ENCODE measurements around the gene MAP3K15. TPM values are rescaled to one million over a fixed set of nuclear protein-coding genes. Genes with fewer than 3 reads are reported as not detected.

MAP3K15 gene
- total RNA-seq, 1 experiment from 2014 or later: 3.8 TPM

DNA sequence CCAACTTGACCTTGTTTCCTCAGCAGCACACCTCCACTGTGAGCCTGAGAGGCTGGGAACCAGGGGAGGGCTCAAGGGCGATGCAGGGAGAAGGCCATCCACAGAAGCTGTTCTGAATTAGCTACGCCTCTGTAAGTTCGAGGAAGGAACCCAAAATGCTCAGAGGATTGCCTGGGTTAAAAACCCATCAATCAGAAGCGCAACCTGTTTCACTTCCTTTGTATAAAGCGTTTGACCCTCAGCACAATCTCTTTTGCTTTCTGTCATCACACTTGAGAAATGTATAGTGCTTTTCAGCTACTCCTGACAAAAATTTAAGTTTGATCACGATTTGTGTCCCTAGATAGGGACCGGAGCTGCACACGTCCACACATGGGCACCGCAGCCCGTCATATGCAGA lies 48.0 kb upstream of the MAP3K15 start:
- ChIA-PET CTCF (no interaction called here), POLR2A (no interaction called here)
- H3K4me3 Mint-ChIP-seq: no peak overlapping the region
- H3K27me3 Mint-ChIP-seq (ENCODE audit: low read depth): no peaks in the 10 kb centered on the region
- peaks cover 10% of the 10 kb centered on the region for H3K4me1 Mint-ChIP-seq
- H3K36me3 Mint-ChIP-seq: no peaks in the 10 kb centered on the region
- no peak for ATAC-seq
- TF ChIP-seq, protein P1, sequence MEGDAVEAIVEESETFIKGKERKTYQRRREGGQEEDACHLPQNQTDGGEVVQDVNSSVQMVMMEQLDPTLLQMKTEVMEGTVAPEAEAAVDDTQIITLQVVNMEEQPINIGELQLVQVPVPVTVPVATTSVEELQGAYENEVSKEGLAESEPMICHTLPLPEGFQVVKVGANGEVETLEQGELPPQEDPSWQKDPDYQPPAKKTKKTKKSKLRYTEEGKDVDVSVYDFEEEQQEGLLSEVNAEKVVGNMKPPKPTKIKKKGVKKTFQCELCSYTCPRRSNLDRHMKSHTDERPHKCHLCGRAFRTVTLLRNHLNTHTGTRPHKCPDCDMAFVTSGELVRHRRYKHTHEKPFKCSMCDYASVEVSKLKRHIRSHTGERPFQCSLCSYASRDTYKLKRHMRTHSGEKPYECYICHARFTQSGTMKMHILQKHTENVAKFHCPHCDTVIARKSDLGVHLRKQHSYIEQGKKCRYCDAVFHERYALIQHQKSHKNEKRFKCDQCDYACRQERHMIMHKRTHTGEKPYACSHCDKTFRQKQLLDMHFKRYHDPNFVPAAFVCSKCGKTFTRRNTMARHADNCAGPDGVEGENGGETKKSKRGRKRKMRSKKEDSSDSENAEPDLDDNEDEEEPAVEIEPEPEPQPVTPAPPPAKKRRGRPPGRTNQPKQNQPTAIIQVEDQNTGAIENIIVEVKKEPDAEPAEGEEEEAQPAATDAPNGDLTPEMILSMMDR (IDR thresholded peaks at IDR 0.05): no peak
- no peak for TF ChIP-seq TCF7 (CRISPR knock-in tag; IDR thresholded peaks at IDR 0.05; ENCODE audit: low read depth)
- TF ChIP-seq, protein P2, sequence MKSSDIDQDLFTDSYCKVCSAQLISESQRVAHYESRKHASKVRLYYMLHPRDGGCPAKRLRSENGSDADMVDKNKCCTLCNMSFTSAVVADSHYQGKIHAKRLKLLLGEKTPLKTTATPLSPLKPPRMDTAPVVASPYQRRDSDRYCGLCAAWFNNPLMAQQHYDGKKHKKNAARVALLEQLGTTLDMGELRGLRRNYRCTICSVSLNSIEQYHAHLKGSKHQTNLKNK (CRISPR knock-in tag; IDR thresholded peaks at IDR 0.05): no peak
- TF ChIP-seq ZNF423 (CRISPR knock-in tag; IDR thresholded peaks at IDR 0.05): no peak
- TF ChIP-seq CBFB (CRISPR knock-in tag; IDR thresholded peaks at IDR 0.05; ENCODE audit: low read depth): no peak
- no peak for TF ChIP-seq ZNF416 (CRISPR knock-in tag; IDR thresholded peaks at IDR 0.05)
- no peak overlapping the region for H3K27ac Mint-ChIP-seq
- no peak for DNase-seq (ENCODE audit: low spot score)
- no peaks in the 10 kb centered on the region for H3K9me3 Mint-ChIP-seq

DNA sequence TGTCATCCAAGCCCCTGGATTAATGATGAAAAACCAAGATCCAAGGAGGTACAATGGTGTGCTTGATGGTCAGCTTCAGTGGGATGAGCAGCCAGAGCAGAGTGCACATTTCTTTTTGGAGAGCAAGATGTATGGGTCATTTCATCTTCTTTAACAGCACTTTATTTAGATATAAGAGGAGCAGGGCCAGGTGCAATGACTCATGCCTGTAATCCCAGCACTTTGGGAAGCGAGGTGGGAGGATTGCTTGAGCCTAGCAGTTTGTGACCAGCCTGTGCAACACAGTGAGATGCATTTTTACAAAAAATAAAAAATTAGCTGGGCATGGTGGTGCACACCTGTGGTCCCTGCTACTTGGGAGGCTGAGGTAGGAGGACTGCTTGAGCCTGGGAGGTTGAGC lies 45.3 kb upstream of the MAP3K15 start:
- H3K9me3 Mint-ChIP-seq: no peaks in the 10 kb centered on the region
- ChIA-PET POLR2A (no interaction called here), CTCF (no interaction called here)
- ATAC-seq: no peak
- H3K27me3 Mint-ChIP-seq (ENCODE audit: low read depth): no peaks in the 10 kb centered on the region
- no peaks in the 10 kb centered on the region for H3K36me3 Mint-ChIP-seq
- no peak overlapping the region for H3K27ac Mint-ChIP-seq
- no peak overlapping the region for H3K4me3 Mint-ChIP-seq
- TF ChIP-seq ETV6 (CRISPR knock-in tag; IDR thresholded peaks at IDR 0.05) (no peak), ZNF121 (CRISPR knock-in tag; IDR thresholded peaks at IDR 0.05) (no peak), SMAD3 (CRISPR knock-in tag; IDR thresholded peaks at IDR 0.05; ENCODE audit: borderline replicate concordance) (no peak), NR3C1 (CRISPR knock-in tag; conservative IDR thresholded peaks at IDR 0.05; ENCODE audit: low read depth) (no peak), SP1 (CRISPR knock-in tag; conservative IDR thresholded peaks at IDR 0.05) (no peak), ELF4 (CRISPR knock-in tag; IDR thresholded peaks at IDR 0.05; ENCODE audit: low read depth) (no peak), NFE2L1 (CRISPR knock-in tag; IDR thresholded peaks at IDR 0.05) (no peak), TEAD1 (CRISPR knock-in tag; IDR thresholded peaks at IDR 0.05) (no peak), CBFB (CRISPR knock-in tag; IDR thresholded peaks at IDR 0.05; ENCODE audit: low read depth) (no peak)
- TF ChIP-seq, protein P3, sequence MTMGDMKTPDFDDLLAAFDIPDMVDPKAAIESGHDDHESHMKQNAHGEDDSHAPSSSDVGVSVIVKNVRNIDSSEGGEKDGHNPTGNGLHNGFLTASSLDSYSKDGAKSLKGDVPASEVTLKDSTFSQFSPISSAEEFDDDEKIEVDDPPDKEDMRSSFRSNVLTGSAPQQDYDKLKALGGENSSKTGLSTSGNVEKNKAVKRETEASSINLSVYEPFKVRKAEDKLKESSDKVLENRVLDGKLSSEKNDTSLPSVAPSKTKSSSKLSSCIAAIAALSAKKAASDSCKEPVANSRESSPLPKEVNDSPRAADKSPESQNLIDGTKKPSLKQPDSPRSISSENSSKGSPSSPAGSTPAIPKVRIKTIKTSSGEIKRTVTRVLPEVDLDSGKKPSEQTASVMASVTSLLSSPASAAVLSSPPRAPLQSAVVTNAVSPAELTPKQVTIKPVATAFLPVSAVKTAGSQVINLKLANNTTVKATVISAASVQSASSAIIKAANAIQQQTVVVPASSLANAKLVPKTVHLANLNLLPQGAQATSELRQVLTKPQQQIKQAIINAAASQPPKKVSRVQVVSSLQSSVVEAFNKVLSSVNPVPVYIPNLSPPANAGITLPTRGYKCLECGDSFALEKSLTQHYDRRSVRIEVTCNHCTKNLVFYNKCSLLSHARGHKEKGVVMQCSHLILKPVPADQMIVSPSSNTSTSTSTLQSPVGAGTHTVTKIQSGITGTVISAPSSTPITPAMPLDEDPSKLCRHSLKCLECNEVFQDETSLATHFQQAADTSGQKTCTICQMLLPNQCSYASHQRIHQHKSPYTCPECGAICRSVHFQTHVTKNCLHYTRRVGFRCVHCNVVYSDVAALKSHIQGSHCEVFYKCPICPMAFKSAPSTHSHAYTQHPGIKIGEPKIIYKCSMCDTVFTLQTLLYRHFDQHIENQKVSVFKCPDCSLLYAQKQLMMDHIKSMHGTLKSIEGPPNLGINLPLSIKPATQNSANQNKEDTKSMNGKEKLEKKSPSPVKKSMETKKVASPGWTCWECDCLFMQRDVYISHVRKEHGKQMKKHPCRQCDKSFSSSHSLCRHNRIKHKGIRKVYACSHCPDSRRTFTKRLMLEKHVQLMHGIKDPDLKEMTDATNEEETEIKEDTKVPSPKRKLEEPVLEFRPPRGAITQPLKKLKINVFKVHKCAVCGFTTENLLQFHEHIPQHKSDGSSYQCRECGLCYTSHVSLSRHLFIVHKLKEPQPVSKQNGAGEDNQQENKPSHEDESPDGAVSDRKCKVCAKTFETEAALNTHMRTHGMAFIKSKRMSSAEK (CRISPR knock-in tag; IDR thresholded peaks at IDR 0.05; ENCODE audit: borderline replicate concordance): no peak
- TF ChIP-seq, protein P4, sequence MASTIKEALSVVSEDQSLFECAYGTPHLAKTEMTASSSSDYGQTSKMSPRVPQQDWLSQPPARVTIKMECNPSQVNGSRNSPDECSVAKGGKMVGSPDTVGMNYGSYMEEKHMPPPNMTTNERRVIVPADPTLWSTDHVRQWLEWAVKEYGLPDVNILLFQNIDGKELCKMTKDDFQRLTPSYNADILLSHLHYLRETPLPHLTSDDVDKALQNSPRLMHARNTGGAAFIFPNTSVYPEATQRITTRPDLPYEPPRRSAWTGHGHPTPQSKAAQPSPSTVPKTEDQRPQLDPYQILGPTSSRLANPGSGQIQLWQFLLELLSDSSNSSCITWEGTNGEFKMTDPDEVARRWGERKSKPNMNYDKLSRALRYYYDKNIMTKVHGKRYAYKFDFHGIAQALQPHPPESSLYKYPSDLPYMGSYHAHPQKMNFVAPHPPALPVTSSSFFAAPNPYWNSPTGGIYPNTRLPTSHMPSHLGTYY (CRISPR knock-in tag; IDR thresholded peaks at IDR 0.05): no peak
- TF ChIP-seq, protein P5, sequence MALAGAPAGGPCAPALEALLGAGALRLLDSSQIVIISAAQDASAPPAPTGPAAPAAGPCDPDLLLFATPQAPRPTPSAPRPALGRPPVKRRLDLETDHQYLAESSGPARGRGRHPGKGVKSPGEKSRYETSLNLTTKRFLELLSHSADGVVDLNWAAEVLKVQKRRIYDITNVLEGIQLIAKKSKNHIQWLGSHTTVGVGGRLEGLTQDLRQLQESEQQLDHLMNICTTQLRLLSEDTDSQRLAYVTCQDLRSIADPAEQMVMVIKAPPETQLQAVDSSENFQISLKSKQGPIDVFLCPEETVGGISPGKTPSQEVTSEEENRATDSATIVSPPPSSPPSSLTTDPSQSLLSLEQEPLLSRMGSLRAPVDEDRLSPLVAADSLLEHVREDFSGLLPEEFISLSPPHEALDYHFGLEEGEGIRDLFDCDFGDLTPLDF (CRISPR knock-in tag; IDR thresholded peaks at IDR 0.05): no peak
- TF ChIP-seq, protein P6, sequence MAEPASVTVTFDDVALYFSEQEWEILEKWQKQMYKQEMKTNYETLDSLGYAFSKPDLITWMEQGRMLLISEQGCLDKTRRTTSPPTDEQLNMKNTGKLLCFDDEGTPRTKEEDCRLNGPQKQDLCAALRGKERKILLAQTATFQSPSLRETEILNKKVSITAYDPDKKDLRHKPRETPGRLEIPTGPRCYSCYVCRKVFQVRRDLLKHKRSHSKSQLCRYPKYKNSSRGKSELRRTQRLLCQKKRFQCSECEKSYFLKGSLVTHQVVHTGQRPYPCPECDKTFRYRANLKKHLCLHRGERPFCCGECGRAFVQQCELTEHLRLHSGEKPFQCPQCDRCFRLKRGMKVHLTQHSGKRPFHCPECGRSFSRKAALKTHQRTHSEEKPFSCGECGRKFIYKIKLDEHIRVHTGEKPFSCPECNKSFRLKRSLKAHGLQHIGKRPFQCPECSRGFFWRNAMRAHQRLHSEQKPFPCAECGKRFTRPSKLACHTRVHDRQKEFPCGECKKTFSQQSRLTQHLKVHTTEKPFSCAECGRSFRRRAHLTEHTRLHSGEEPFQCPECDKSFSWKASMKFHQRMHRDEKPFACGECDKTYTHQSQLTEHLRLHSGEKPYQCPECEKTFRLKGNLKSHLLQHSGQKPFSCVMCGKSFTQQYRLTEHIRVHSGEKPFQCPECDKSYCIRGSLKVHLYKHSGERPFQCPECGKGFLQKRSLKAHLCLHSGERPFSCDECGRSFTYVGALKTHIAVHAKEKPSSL (CRISPR knock-in tag; conservative IDR thresholded peaks at IDR 0.05): no peak
- no peak for DNase-seq (ENCODE audit: low spot score)
- no peaks in the 10 kb centered on the region for H3K4me1 Mint-ChIP-seq

All from WTC11 (cell line).